Smooth muscle cell (in vitro differentiated cells): ENCODE results near the gene SLC35B1. TPM values are rescaled to one million over a fixed set of nuclear protein-coding genes. Genes with fewer than 3 reads are reported as not detected.

Experiments
- DNase-seq: peaks from one replicate; lab custom pipeline; 2025; ENCODE audit not compliant: unreplicated experiment; lab: John Stamatoyannopoulos, UW
- H2AFZ ChIP-seq: fragments of 200-600 bp; sonication (generic); 2 replicates; pipeline ENCODE4 v1.6.0; 2016; ENCODE audit warnings: antibody characterized with exemption, low read depth, mild to moderate bottlenecking
- H3F3A ChIP-seq: fragments of 200-600 bp; sonication (generic); 2 replicates; pipeline ENCODE4 v1.6.0; 2017; ENCODE audit warnings: antibody characterized with exemption, low read depth
- H3K27ac ChIP-seq: fragments of 200-600 bp; sonication (generic); 2 replicates; pipeline ENCODE4 v1.5.1; 2016; ENCODE audit warnings: low read depth, mild to moderate bottlenecking
- H3K27me3 ChIP-seq: fragments of 200-600 bp; sonication (generic); 2 replicates; pipeline ENCODE4 v1.6.1; 2016; ENCODE audit warnings: low read depth, mild to moderate bottlenecking
- H3K36me3 ChIP-seq: fragments of 200-600 bp; sonication (generic); 2 replicates; pipeline ENCODE4 v1.5.1; 2016; ENCODE audit warnings: low read depth
- H3K4me1 ChIP-seq: fragments of 200-600 bp; sonication (generic); 2 replicates; pipeline ENCODE4 v1.5.1; 2016; ENCODE audit warnings: low read depth
- H3K4me2 ChIP-seq: fragments of 200-600 bp; sonication (generic); 2 replicates; pipeline ENCODE4 v1.6.0; 2016; ENCODE audit warnings: mild to moderate bottlenecking
- H3K4me3 ChIP-seq: fragments of 200-600 bp; sonication (generic); 2 replicates; pipeline ENCODE4 v1.5.1; 2016; ENCODE audit warnings: mild to moderate bottlenecking
- H3K79me2 ChIP-seq: fragments of 200-600 bp; sonication (generic); 2 replicates; pipeline ENCODE4 v1.6.0; 2016; ENCODE audit warnings: low read depth, mild to moderate bottlenecking
- H3K9ac ChIP-seq: fragments of 200-600 bp; sonication (generic); 2 replicates; pipeline ENCODE4 v1.6.0; 2016; ENCODE audit warnings: low read depth
- H3K9me3 ChIP-seq: fragments of 200-600 bp; sonication (generic); replicated peaks from 2 replicates; pipeline ENCODE4 v1.5.1; 2016; ENCODE audit warnings: low read depth
- H4K20me1 ChIP-seq: fragments of 200-600 bp; sonication (generic); 2 replicates; pipeline ENCODE4 v1.6.0; 2016; ENCODE audit warnings: low read depth
- WGBS: methylation state at CpG from one replicate; pipeline ENCODE4 v1.1.7; 2016; ENCODE audit warnings: low lambda C conversion rate; 5-methylcytosine and 5-hydroxymethylcytosine counted together
- polyA plus RNA-seq: library from polyadenylated mRNA; unstranded; fragments of >200 nt; fragmentation: Nextera tagmentation; extraction: Ambion mirVana; gene quantifications from 2 replicates; pipeline ENCODE4 v1.2.1, GENCODE V29; 2016
- total RNA-seq: library from RNA; depleted of rRNA; stranded (reverse); fragments of >200 nt; gene quantifications from 2 replicates; pipeline ENCODE4 v1.2.3, GENCODE V29; 2014
- TF ChIP-seq, protein P1 (sequence below): fragments of 200-600 bp; sonication (generic); IDR thresholded peaks from 2 replicates; pipeline ENCODE4 v1.5.1; 2017; ENCODE audit warnings: borderline replicate concordance, mild to moderate bottlenecking, antibody characterized with exemption; ENCODE audit not compliant: insufficient read depth, poor library complexity, severe bottlenecking

Gene SLC35B1
- total and polyA plus RNA-seq, 2 experiments from 2014 or later: 98.9 to 126 TPM

DNA sequence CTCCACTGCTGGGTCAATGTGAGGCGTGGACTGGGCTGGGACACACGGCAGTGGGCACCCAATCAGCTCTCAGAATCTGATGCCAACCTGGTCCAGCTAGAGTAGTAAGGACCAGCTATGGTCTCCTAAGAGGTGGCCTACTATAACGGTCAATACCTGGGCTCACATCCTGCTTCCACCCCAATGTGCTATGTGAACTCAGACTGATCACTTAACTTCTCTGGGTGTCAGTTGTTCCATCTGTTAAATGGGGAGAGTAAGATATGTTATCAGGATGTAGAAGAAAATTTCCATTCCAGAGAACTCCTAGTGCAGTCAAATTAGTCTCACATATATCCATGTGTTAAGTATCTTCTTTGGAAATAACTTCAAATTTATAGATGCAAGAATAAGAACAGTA, 42.0 kb upstream of the SLC35B1 start:
- no peak overlapping the region for H3K4me3 ChIP-seq
- 95% methylated on average over 3 of the region's 3 CpGs for WGBS
- no peaks in the 10 kb centered on the region for H3K27me3 ChIP-seq
- TF ChIP-seq, protein P1, sequence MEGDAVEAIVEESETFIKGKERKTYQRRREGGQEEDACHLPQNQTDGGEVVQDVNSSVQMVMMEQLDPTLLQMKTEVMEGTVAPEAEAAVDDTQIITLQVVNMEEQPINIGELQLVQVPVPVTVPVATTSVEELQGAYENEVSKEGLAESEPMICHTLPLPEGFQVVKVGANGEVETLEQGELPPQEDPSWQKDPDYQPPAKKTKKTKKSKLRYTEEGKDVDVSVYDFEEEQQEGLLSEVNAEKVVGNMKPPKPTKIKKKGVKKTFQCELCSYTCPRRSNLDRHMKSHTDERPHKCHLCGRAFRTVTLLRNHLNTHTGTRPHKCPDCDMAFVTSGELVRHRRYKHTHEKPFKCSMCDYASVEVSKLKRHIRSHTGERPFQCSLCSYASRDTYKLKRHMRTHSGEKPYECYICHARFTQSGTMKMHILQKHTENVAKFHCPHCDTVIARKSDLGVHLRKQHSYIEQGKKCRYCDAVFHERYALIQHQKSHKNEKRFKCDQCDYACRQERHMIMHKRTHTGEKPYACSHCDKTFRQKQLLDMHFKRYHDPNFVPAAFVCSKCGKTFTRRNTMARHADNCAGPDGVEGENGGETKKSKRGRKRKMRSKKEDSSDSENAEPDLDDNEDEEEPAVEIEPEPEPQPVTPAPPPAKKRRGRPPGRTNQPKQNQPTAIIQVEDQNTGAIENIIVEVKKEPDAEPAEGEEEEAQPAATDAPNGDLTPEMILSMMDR: no peak
- no peaks in the 10 kb centered on the region for H3K36me3 ChIP-seq
- H3K79me2 ChIP-seq: no peaks in the 10 kb centered on the region
- H3K9ac ChIP-seq: no peak overlapping the region
- no peak overlapping the region for H3K4me2 ChIP-seq
- H4K20me1 ChIP-seq: no peaks in the 10 kb centered on the region
- no peak overlapping the region for H3K27ac ChIP-seq
- DNase-seq: no peak
- H3F3A ChIP-seq: no peaks in the 10 kb centered on the region
- H3K9me3 ChIP-seq: no peaks in the 10 kb centered on the region
- H2AFZ ChIP-seq: no peak overlapping the region
- no peaks in the 10 kb centered on the region for H3K4me1 ChIP-seq

DNA sequence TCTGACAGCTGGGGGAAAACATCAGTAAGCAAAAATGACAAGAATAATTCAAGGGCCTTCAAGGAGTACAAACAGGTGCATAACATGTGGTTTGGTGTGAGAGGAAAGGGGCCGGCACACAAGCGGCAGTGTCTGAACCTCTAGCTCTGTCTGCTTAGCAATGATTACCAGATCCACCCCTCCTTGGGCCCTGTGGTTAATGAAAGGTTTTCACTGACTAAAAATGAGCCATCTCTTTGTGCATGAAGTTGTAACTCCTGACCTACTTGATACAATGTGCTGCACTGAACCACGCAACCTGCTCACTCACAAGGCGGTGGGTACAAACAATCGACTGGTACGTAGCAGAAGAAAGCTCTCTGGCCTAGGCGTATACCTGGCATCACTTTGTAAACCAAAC, 41.0 kb upstream of the SLC35B1 start:
- Histone ChIP-seq H3K9me3 (no peaks in the 10 kb centered on the region), H3F3A (no peaks in the 10 kb centered on the region), H3K4me1 (no peaks in the 10 kb centered on the region), H3K27ac (no peak overlapping the region), H3K27me3 (no peaks in the 10 kb centered on the region), H3K4me3 (no peak overlapping the region), H3K4me2 (no peak overlapping the region), H2AFZ (no peak overlapping the region), H3K9ac (no peak overlapping the region), H3K36me3 (no peaks in the 10 kb centered on the region), H3K79me2 (no peaks in the 10 kb centered on the region), H4K20me1 (no peaks in the 10 kb centered on the region)
- 94% methylated on average over 7 of the region's 7 CpGs for WGBS
- no peak for DNase-seq
- TF ChIP-seq, protein P1: no peak

DNA sequence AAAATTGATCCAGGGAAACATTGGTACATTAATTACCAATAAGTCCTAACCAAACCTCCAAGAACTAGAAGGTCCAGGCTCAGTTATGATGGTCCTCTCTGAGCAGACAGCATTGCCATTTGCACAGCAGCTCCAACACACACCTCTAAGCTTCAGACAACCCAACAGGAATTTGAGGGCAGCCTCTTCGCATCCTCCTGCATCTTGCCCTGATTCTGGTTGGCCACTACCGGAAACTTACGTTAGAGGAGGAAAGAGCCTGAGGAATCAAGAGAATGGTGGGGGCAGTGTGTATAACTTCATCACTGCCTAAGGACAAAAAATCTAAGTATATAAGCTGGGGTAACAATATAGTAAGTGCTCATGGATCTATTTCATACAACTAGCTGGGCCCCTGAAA, 40.5 kb upstream of the SLC35B1 start:
- Histone ChIP-seq H3K9me3 (no peaks in the 10 kb centered on the region), H3K79me2 (no peaks in the 10 kb centered on the region), H3K4me2 (no peak overlapping the region), H3K27ac (no peak overlapping the region), H3K27me3 (no peaks in the 10 kb centered on the region), H3K4me1 (no peaks in the 10 kb centered on the region), H3K9ac (no peak overlapping the region), H2AFZ (no peak overlapping the region), H3K36me3 (no peaks in the 10 kb centered on the region), H3F3A (no peaks in the 10 kb centered on the region), H3K4me3 (no peak overlapping the region), H4K20me1 (no peaks in the 10 kb centered on the region)
- no peak for DNase-seq
- TF ChIP-seq, protein P1: no peak
- WGBS: 99% methylated on average over 3 of the region's 3 CpGs

DNA sequence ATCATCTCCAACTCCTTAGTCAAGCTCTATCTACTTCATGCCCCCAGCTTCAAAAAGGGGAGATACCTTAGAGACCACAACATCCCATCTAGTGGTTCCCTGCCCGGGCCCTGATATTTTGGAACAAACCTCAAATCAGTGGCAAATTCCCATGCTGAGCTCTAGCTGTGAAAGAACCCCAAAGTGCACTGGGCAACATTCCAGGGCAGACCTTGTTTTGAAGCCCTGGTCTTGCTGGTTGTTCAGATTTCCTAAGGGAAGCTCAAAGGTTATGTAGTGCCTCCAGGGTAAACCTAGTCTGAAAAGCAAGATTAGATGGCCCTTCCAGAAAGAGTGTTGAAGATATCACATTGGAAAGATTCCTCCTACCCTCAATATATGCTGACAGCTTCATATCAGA, 39.9 kb upstream of the SLC35B1 start:
- Histone ChIP-seq H3K36me3 (no peaks in the 10 kb centered on the region), H3K27ac (no peak overlapping the region), H3K27me3 (no peaks in the 10 kb centered on the region), H3K9ac (no peak overlapping the region), H4K20me1 (no peaks in the 10 kb centered on the region), H3K9me3 (no peaks in the 10 kb centered on the region), H3K79me2 (no peaks in the 10 kb centered on the region), H3K4me1 (no peaks in the 10 kb centered on the region), H3K4me2 (no peak overlapping the region), H3F3A (no peaks in the 10 kb centered on the region), H3K4me3 (no peak overlapping the region), H2AFZ (no peak overlapping the region)
- TF ChIP-seq, protein P1: no peak
- no peak for DNase-seq
- WGBS: 100% methylated on average over 1 of the region's 1 CpG
